ENCODE measurements around the gene UGT1A10.

- TF ChIP-seq CTCF (IDR thresholded peaks at IDR 0.05 in 2 of 3, conservative IDR thresholded peaks at IDR 0.05 in 1 of 3; ENCODE audit: borderline replicate concordance in 1 of 3, insufficient read depth in 1 of 3, low read depth in 2 of 3, low read length in 2 of 3) (no peak), POLR2A (IDR thresholded peaks at IDR 0.05; ENCODE audit: borderline replicate concordance, extremely low read depth, insufficient read depth, insufficient read length) (no peak), MAX (IDR thresholded peaks at IDR 0.05) (no peak), EZH2phosphoT487 (IDR thresholded peaks at IDR 0.05; ENCODE audit: borderline replicate concordance) (no peak), REST (IDR thresholded peaks at IDR 0.05; ENCODE audit: low read depth) (no peak), EZH2 (IDR thresholded peaks at IDR 0.05) (no peak), TCF7L2 (IDR thresholded peaks at IDR 0.05; ENCODE audit: borderline replicate concordance, extremely low read depth, insufficient read depth, insufficient read length) (no peak), POLR2AphosphoS5 (IDR thresholded peaks at IDR 0.05; ENCODE audit: low read depth, low read length) (no peak), ZFX (IDR thresholded peaks at IDR 0.05) (no peak), YY1 (IDR thresholded peaks at IDR 0.05; ENCODE audit: extremely low read depth, insufficient replicate concordance, low read depth, low read length) (no peak)
Measured at GRCh38 chr2:233818639-233819621, 182.7 kb downstream of the UGT1A10 start.

Measured in HCT116 (cell line).